T-cell (primary cell): ENCODE measurements around the gene SLC25A25. TPM values are rescaled to one million over a fixed set of nuclear protein-coding genes. Genes with fewer than 3 reads are reported as not detected.
A peak's percentile ranks its signal among the peaks of the same experiment; 100 is the strongest.
"Not testable (repeated sequence)": the region's sequence is repeated elsewhere in the genome, so short reads cannot be mapped to it uniquely, and the experiment has no call there.

Source experiments
- ATAC-seq, 4 experiments: fragments of 200-7000 bp in 3 of 4; fragments of 150-1000 bp in 1 of 4; cut with Tn5 transposase; replicated peaks in 1 of 4; 1 replicate in 3 of 4; 2 replicates in 1 of 4; pipeline ENCODE4 v1.10.0; 2021; ENCODE audit warnings: moderate library complexity in 3 of 4, mild to moderate bottlenecking in 2 of 4, moderate number of reproducible peaks in 1 of 4
- CTCF ChIA-PET, 2 donors: fragments of 300-600 bp; sonication (Branson Sonifier 250); formaldehyde crosslinking; loops; one replicate each; lab custom pipeline; 2022; ENCODE audit warnings: antibody characterized with exemption in 2 of 2; lab: Charles Lee
- POLR2A ChIA-PET, 2 donors: fragments of 300-600 bp; sonication (Branson Sonifier 250); formaldehyde crosslinking; loops; one replicate each; lab custom pipeline; 2022; ENCODE audit warnings: antibody characterized with exemption in 2 of 2; lab: Charles Lee
- DNase-seq, 35 experiments: peaks; one replicate each; pipeline versions ENCODE4 v3.0.0 to v3.0.0-alpha.2; 2013 to 2023
- H3K27ac ChIP-seq: one replicate; pipeline ENCODE4 v1.5.1; 2013; ENCODE audit warnings: low read length
- H3K27me3 ChIP-seq, 2 experiments: replicated peaks in 1 of 2; 1 replicate in 1 of 2; 2 replicates in 1 of 2; pipeline versions ENCODE4 v1.6.1 to v1.7.0; 2013; ENCODE audit warnings: low read length in 1 of 2, mixed read lengths in 1 of 2; ENCODE audit not compliant: control insufficient read depth in 2 of 2, insufficient read depth in 2 of 2; ENCODE audit errors: extremely low read depth in 1 of 2
- H3K36me3 ChIP-seq, 2 donors: 1 replicate in 1 of 2; 2 replicates in 1 of 2; pipeline versions ENCODE4 v1.6.1 to v1.7.0; 2013; ENCODE audit warnings: low read length in 1 of 2; ENCODE audit not compliant: control insufficient read depth in 2 of 2, insufficient read depth in 1 of 2; ENCODE audit errors: extremely low read depth in 1 of 2
- H3K4me1 ChIP-seq, 2 experiments: 1 replicate in 1 of 2; 2 replicates in 1 of 2; pipeline versions ENCODE4 v1.6.1 to v1.7.0; 2013; ENCODE audit warnings: low read length in 2 of 2, mixed read lengths in 1 of 2; ENCODE audit not compliant: insufficient read depth in 2 of 2, control insufficient read depth in 1 of 2; ENCODE audit errors: extremely low read depth in 1 of 2
- H3K4me3 ChIP-seq, 2 donors: 1 replicate in 1 of 2; 2 replicates in 1 of 2; pipeline versions ENCODE4 v1.5.1 to v1.7.0; 2013; ENCODE audit warnings: mild to moderate bottlenecking in 2 of 2, low read length in 1 of 2, moderate library complexity in 1 of 2; ENCODE audit not compliant: control insufficient read depth in 1 of 2; ENCODE audit errors: extremely low read depth in 1 of 2
- H3K9me3 ChIP-seq: 2 replicates; pipeline ENCODE4 v1.7.0; 2013
- H3K27ac Mint-ChIP-seq, 2 donors: one replicate each; pipeline ENCODE4 v1.8.0; 2020 to 2021; ENCODE audit warnings: mild to moderate bottlenecking in 2 of 2, mixed read lengths in 2 of 2
- H3K27me3 Mint-ChIP-seq, 2 donors: one replicate each; pipeline ENCODE4 v1.8.0; 2021 to 2022; ENCODE audit warnings: mixed read lengths in 2 of 2
- H3K36me3 Mint-ChIP-seq: one replicate; pipeline ENCODE4 v1.8.0; 2021; ENCODE audit warnings: mixed read lengths
- H3K4me1 Mint-ChIP-seq, 3 donors: one replicate each; pipeline ENCODE4 v1.8.0; 2020 to 2022; ENCODE audit warnings: mixed read lengths in 3 of 3, mild to moderate bottlenecking in 1 of 3
- H3K4me3 Mint-ChIP-seq, 3 donors: one replicate each; pipeline ENCODE4 v1.8.0; 2020 to 2022; ENCODE audit warnings: mild to moderate bottlenecking in 3 of 3, mixed read lengths in 3 of 3, moderate library complexity in 3 of 3
- H3K9me3 Mint-ChIP-seq, 3 donors: one replicate each; pipeline ENCODE4 v1.8.0; 2020 to 2022; ENCODE audit warnings: mixed read lengths in 3 of 3
- WGBS: methylation state at CpG from one replicate; pipeline ENCODE4 v1.1.5; 2013; ENCODE audit warnings: missing lambda C conversion rate; ENCODE audit not compliant: insufficient coverage; 5-methylcytosine and 5-hydroxymethylcytosine counted together
- total RNA-seq, 35 experiments: library from RNA in 6 of 35; stranded (reverse) in 6 of 35; fragments of 120-200 nt in 1 of 35; gene quantifications; one replicate each; pipeline versions ENCODE4 v1.2.1 to v1.2.4 and lab custom pipeline; 2013 to 2026

SLC25A25 gene
- total RNA-seq, 5 donors from 2014 or later (not counting 1 experiment from before 2014, with no cell fraction given): 11.8 to 21.0 (median 17.3) TPM

GRCh38 chr9:128127990-128128835, 60.2 kb downstream of the SLC25A25 start:
- Histone ChIP-seq H3K27ac (peak overlapping the region; percentile 82), H3K4me1 (peaks cover 11 to 41% of the 10 kb centered on the region in 2 experiments), H3K9me3 (no peaks in the 10 kb centered on the region), H3K36me3 (peaks cover 4 to 12% of the 10 kb centered on the region in 2 donors), H3K27me3 (peaks cover 0 to 17% of the 10 kb centered on the region in 2 experiments), H3K4me3 (peak overlapping the region; percentile 78 to 96)
- Mint-ChIP-seq H3K4me1 (peaks cover 33 to 41% (median 38%) of the 10 kb centered on the region in 3 donors), H3K27me3 (peaks cover 0 to 6% of the 10 kb centered on the region in 2 donors), H3K27ac (peak overlapping the region; percentile 98 to 100), H3K9me3 (no peaks in the 10 kb centered on the region), H3K4me3 (peak overlapping the region; percentile 95 to 96 (median 96)), H3K36me3 (no peaks in the 10 kb centered on the region)
- peak; percentile 80 to 86 (median 84) for ATAC-seq
- under 1% methylated on average over 82 of the region's 82 CpGs for WGBS
- ChIA-PET CTCF (interaction anchor here in 1 of 2 donors (1.0 to 2.4 kb wide), 5 partner anchors 11 to 36 kb away, joined by 3 to 8 read pairs (median 3); partner anchors contain the start of gene BBLN), POLR2A (interaction anchor here in 1 of 2 donors (0.7 kb wide), 1 partner anchor 267 kb away, joined by 3 read pairs; no protein-coding TSS in a partner anchor)
- DNase-seq: peak; percentile 70 to 92 (median 81)

- POLR2A ChIA-PET: interaction anchor here in 1 of 2 donors (0.7 kb wide), 1 partner anchor 268 kb away, joined by 3 read pairs; no protein-coding TSS in a partner anchor
- peaks cover 0 to 10% of the 10 kb centered on the region in 2 donors for H3K27me3 Mint-ChIP-seq
- CTCF ChIA-PET: interaction anchor here (0.6 to 2.4 kb wide), 6 partner anchors 12 to 292 kb away, joined by 3 to 8 read pairs (median 3); partner anchors contain the start of genes BBLN (in 1 of the 2) and CERCAM (in 1 of the 2)
- H3K27ac ChIP-seq: peak overlapping the region; percentile 82
- H3K9me3 ChIP-seq: no peaks in the 10 kb centered on the region
- no peaks in the 10 kb centered on the region for H3K9me3 Mint-ChIP-seq
- H3K27me3 ChIP-seq: peaks cover 0 to 17% of the 10 kb centered on the region in 2 experiments
- ATAC-seq (no peak), DNase-seq (peak in 1 of 35 experiments; percentile 15)
- H3K27ac Mint-ChIP-seq: peak overlapping the region; percentile 98 to 100
- H3K36me3 Mint-ChIP-seq: no peaks in the 10 kb centered on the region
- H3K4me3 ChIP-seq: peak overlapping the region; percentile 78 to 93
- peaks cover 33 to 41% (median 38%) of the 10 kb centered on the region in 3 donors for H3K4me1 Mint-ChIP-seq
- WGBS: 64% methylated on average over 27 of the region's 29 CpGs
- H3K4me1 ChIP-seq: peaks cover 11 to 41% of the 10 kb centered on the region in 2 experiments
- peaks cover 0 to 6% of the 10 kb centered on the region in 2 donors for H3K36me3 ChIP-seq
- H3K4me3 Mint-ChIP-seq: peak overlapping the region; percentile 95 to 96 (median 96)
Observed at GRCh38 chr9:128128836-128129590, 61.0 kb downstream of the SLC25A25 start.

- Mint-ChIP-seq H3K4me1 (peaks cover 28 to 36% (median 34%) of the 10 kb centered on the region in 3 donors), H3K27me3 (peaks cover 0 to 10% of the 10 kb centered on the region in 2 donors), H3K4me3 (peak overlapping the region; percentile 52 to 95 (median 74))
- DNase-seq: peak in 25 of 35 experiments; percentile 19 to 57 (median 36)
- Histone ChIP-seq H3K4me1 (peaks cover 11 to 35% of the 10 kb centered on the region in 2 experiments), H3K27me3 (peaks cover 0 to 17% of the 10 kb centered on the region in 2 experiments)
- H3K27ac Mint-ChIP-seq, H3K9me3 ChIP-seq, H3K36me3 Mint-ChIP-seq, H3K9me3 Mint-ChIP-seq, POLR2A ChIA-PET, H3K36me3 ChIP-seq, H3K27ac ChIP-seq, ATAC-seq, H3K4me3 ChIP-seq: not testable (repeated sequence)
- CTCF ChIA-PET: interaction anchor here in 1 of 2 donors (0.6 kb wide), 1 partner anchor 291 kb away, joined by 3 read pairs; the partner anchor contains the start of gene CERCAM
- WGBS: no CpG with 5 or more reads among the region's 12 CpGs
Observed at GRCh38 chr9:128129976-128130590, 62.1 kb downstream of the SLC25A25 start.

- H3K36me3 Mint-ChIP-seq, H3K4me3 Mint-ChIP-seq, H3K27ac Mint-ChIP-seq, ATAC-seq, H3K36me3 ChIP-seq, POLR2A ChIA-PET, CTCF ChIA-PET, H3K9me3 ChIP-seq, H3K27ac ChIP-seq, H3K4me3 ChIP-seq, DNase-seq, H3K9me3 Mint-ChIP-seq: not testable (repeated sequence)
- WGBS: 85% methylated on average over 4 of the region's 7 CpGs
- H3K4me1 Mint-ChIP-seq: peaks cover 26 to 36% (median 31%) of the 10 kb centered on the region in 3 donors
- Histone ChIP-seq H3K4me1 (peaks cover 11 to 31% of the 10 kb centered on the region in 2 experiments), H3K27me3 (peaks cover 0 to 17% of the 10 kb centered on the region in 2 experiments)
- H3K27me3 Mint-ChIP-seq: peaks cover 0 to 10% of the 10 kb centered on the region in 2 donors
Observed at GRCh38 chr9:128130651-128131050, 62.6 kb downstream of the SLC25A25 start.

GRCh38 chr9:128131346-128131745, 63.3 kb downstream of the SLC25A25 start:
- ChIA-PET CTCF (interaction anchor here in 1 of 2 donors (0.6 kb wide), 1 partner anchor 355 kb away, joined by 3 read pairs; no protein-coding TSS in a partner anchor), POLR2A (interaction anchor here in 1 of 2 donors (0.6 kb wide), 1 partner anchor 28 kb away, joined by 3 read pairs; no protein-coding TSS in a partner anchor)
- not testable (repeated sequence) for H3K27ac Mint-ChIP-seq, DNase-seq, H3K4me3 Mint-ChIP-seq, H3K9me3 ChIP-seq, H3K36me3 ChIP-seq, H3K27ac ChIP-seq, ATAC-seq, H3K9me3 Mint-ChIP-seq, H3K4me3 ChIP-seq, H3K36me3 Mint-ChIP-seq
- peaks cover 23 to 33% (median 29%) of the 10 kb centered on the region in 3 donors for H3K4me1 Mint-ChIP-seq
- 93% methylated on average over 5 of the region's 8 CpGs for WGBS
- H3K27me3 Mint-ChIP-seq: peaks cover 0 to 10% of the 10 kb centered on the region in 2 donors
- Histone ChIP-seq H3K27me3 (peaks cover 0 to 17% of the 10 kb centered on the region in 2 experiments), H3K4me1 (peaks cover 6 to 26% of the 10 kb centered on the region in 2 experiments)
